GM12891 (cell line): Measurements from ENCODE around the gene PALD1.
"Not testable (repeated sequence)": the region's sequence is repeated elsewhere in the genome, so short reads cannot be mapped to it uniquely, and the experiment has no call there.

Source experiments
- DNase-seq: peaks from one replicate; pipeline ENCODE4 v3.0.0; 2011; ENCODE audit warnings: low spot score; ENCODE audit not compliant: insufficient read length
- FAIRE-seq: peaks from 2 replicates; lab custom pipeline; 2011; peaks lifted over from hg19 to GRCh38; lab: Jason Lieb, UNC
- PAX5 ChIP-seq: IDR thresholded peaks from 2 replicates; pipeline ENCODE4 v1.6.1; 2011; ENCODE audit warnings: low read length, moderate library complexity, mild to moderate bottlenecking; ENCODE audit not compliant: insufficient read depth, severe bottlenecking
- POLR2A ChIP-seq: IDR thresholded peaks from 2 replicates; pipeline ENCODE4 v1.6.1; 2011; ENCODE audit warnings: low read depth, low read length, control low read depth
- POLR2AphosphoS5 ChIP-seq: IDR thresholded peaks from 2 replicates; pipeline ENCODE4 v1.6.1; 2011; ENCODE audit warnings: low read depth, low read length, control low read depth
- POU2F2 ChIP-seq: IDR thresholded peaks from 2 replicates; pipeline ENCODE4 v1.6.1; 2011; ENCODE audit warnings: low read depth, mild to moderate bottlenecking, control low read depth, low read length, moderate library complexity
- SPI1 ChIP-seq: IDR thresholded peaks from 2 replicates; pipeline ENCODE4 v1.6.1; 2011; ENCODE audit warnings: low read depth, low read length, control low read depth
- TAF1 ChIP-seq: IDR thresholded peaks from 2 replicates; pipeline ENCODE4 v1.6.1; 2011; ENCODE audit warnings: low read depth, low read length, control low read depth

The PALD1 gene

DNA sequence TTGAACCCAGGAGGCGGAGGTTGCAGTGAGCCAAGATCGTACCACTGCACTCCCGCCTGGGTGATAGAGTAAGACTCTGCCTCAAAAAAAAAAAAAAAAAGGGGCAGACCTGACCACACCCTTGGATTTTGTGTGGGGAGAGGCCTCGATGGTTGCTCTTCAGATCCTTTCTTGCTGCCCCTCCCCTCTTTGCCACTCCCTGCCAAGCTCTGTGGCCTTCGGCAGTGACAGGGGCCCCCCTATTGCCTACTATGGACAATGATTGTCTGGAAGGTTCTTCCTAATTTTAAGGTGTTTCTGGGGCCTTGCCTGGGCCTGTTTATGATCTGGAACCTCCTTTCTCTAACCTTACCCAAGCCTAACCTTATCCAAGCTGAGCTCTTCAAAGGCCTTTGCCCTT, 123.2 kb downstream of the PALD1 start:
- DNase-seq (no peak), FAIRE-seq (no peak)
- TF ChIP-seq POLR2AphosphoS5 (no peak), POLR2A (no peak), SPI1 (no peak), TAF1 (no peak), POU2F2 (no peak), PAX5 (no peak)

- TF ChIP-seq POU2F2: no peak
- TF ChIP-seq POLR2AphosphoS5: no peak
- TF ChIP-seq TAF1: no peak
- TF ChIP-seq SPI1: no peak
- TF ChIP-seq POLR2A: no peak
- DNase-seq: peak; percentile 59
- FAIRE-seq: peak; percentile 77
Measured at GRCh38 chr10:70602665-70603448, 124.3 kb downstream of the PALD1 start, which contains the start of gene PRF1. Gene PRF1, minus strand, starts transcription at chr10:70602741. Its CDS starts 1,839 bp downstream, at chr10:70600902.

- TF ChIP-seq SPI1: no peak
- no peak for TF ChIP-seq TAF1
- TF ChIP-seq PAX5: no peak
- TF ChIP-seq POLR2A: no peak
- no peak for TF ChIP-seq POU2F2
- no peak for TF ChIP-seq POLR2AphosphoS5
- FAIRE-seq (no peak), DNase-seq (no peak)
Measured at GRCh38 chr10:70603449-70603801, 124.9 kb downstream of the PALD1 start.

GRCh38 chr10:70604106-70604505, 125.5 kb downstream of the PALD1 start:
- DNase-seq (no peak), FAIRE-seq (peak; percentile 57)
- no peak for TF ChIP-seq POLR2AphosphoS5
- TF ChIP-seq SPI1: no peak
- TF ChIP-seq POLR2A: no peak
- TF ChIP-seq POU2F2: no peak
- no peak for TF ChIP-seq TAF1
- TF ChIP-seq PAX5: no peak

- no peak for FAIRE-seq
- no peak for DNase-seq
- no peak for TF ChIP-seq TAF1
- TF ChIP-seq PAX5: no peak
- no peak for TF ChIP-seq POLR2AphosphoS5
- TF ChIP-seq POLR2A: no peak
- TF ChIP-seq POU2F2: no peak
- TF ChIP-seq SPI1: no peak
Measured at GRCh38 chr10:70605161-70605560, 126.6 kb downstream of the PALD1 start.

DNA sequence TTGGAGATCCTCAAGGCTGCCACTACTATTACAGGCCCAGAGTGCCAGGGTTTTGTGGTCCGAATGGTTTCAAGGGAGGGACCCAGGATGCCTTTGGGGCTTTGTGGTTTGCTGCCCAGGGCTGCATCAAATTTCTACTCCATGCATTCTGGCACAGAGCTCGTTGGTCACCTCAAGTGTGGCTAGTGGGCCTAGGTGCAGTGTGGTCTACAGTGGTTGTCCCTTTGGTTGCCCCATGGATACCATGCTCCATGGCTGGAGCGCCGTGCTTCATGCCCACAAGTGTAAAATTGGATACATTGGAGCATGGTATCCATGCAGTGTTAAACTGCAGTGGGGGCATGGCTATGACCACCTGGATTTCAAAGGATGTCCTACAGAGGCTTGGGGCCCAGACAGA, 129.4 kb downstream of the PALD1 start:
- FAIRE-seq (no peak), DNase-seq (no peak)
- TF ChIP-seq SPI1 (no peak), POU2F2 (no peak), TAF1 (no peak), POLR2AphosphoS5 (no peak), PAX5 (no peak), POLR2A (no peak)

- DNase-seq (no peak), FAIRE-seq (no peak)
- no peak for TF ChIP-seq SPI1
- TF ChIP-seq POLR2AphosphoS5: no peak
- no peak for TF ChIP-seq POU2F2
- TF ChIP-seq POLR2A: no peak
- TF ChIP-seq PAX5: no peak
- no peak for TF ChIP-seq TAF1
Measured at GRCh38 chr10:70613941-70614340, 135.4 kb downstream of the PALD1 start.

DNA sequence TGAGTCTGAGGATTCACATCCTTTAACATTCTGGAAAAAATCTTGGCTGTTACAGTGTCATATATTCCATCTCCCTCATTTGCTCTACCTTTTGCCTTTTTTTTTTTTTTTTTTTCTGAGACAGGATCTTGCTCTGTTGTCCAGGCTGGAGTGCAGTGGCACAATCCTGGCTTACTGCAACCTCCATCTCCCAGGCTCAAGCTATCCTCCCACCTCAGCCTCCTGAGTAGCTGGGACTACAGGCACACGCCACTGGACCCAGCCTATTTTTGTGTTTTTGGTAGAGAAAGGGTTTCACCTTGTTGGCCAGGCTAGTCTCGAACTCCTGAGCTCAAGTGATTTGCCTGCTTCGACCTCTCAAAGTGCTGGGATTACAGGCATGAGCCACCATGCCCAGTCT, 135.8 kb downstream of the PALD1 start:
- not testable (repeated sequence) for FAIRE-seq, DNase-seq

GRCh38 chr10:70615211-70615610, 136.6 kb downstream of the PALD1 start:
- DNase-seq (no peak), FAIRE-seq (no peak)
- TF ChIP-seq SPI1 (no peak), POU2F2 (no peak), PAX5 (no peak), POLR2AphosphoS5 (no peak), POLR2A (no peak), TAF1 (no peak)

- no peak for TF ChIP-seq POU2F2
- no peak for TF ChIP-seq TAF1
- peak; percentile 69 for TF ChIP-seq SPI1
- TF ChIP-seq POLR2AphosphoS5: no peak
- no peak for TF ChIP-seq PAX5
- no peak for TF ChIP-seq POLR2A
- peak; percentile 52 for FAIRE-seq
- DNase-seq: no peak
Measured at GRCh38 chr10:70615784-70616522, 137.4 kb downstream of the PALD1 start.
